Thoracic aorta (tissue), 2 donors: ENCODE measurements around the gene VWA2. TPM values are rescaled to one million over a fixed set of nuclear protein-coding genes. Genes with fewer than 3 reads are reported as not detected.

Experiments used
- ATAC-seq: fragments of 150-250 bp; one replicate; pipeline ENCODE4 v1.8.0; 2017; ENCODE audit warnings: low read depth; ENCODE audit not compliant: insufficient number of reproducible peaks, low FRiP score
- DNase-seq: peaks from one replicate; pipeline ENCODE4 v3.0.0-alpha.2; 2020; ENCODE audit warnings: low spot score
- H3K27ac ChIP-seq, 2 donors: fragments of 200-600 bp; sonication (generic); 1 replicate in 1 of 2; 2 replicates in 1 of 2; pipeline ENCODE4 v1.5.1; 2016; ENCODE audit warnings: mild to moderate bottlenecking in 2 of 2, moderate library complexity in 2 of 2
- H3K27me3 ChIP-seq: fragments of 200-600 bp; sonication (generic); replicated peaks from 2 replicates; pipeline ENCODE4 v1.6.0; 2016; ENCODE audit warnings: mild to moderate bottlenecking; ENCODE audit not compliant: insufficient read depth
- H3K36me3 ChIP-seq: fragments of 200-600 bp; sonication (generic); one replicate; pipeline ENCODE4 v1.5.1; 2016
- H3K4me1 ChIP-seq, 2 donors: fragments of 200-600 bp; sonication (generic); 1 replicate in 1 of 2; 2 replicates in 1 of 2; pipeline versions ENCODE4 v1.5.1 to v1.6.0; 2016; ENCODE audit warnings: low read depth in 2 of 2, mild to moderate bottlenecking in 1 of 2; ENCODE audit not compliant: control insufficient read depth in 1 of 2
- H3K4me3 ChIP-seq: fragments of 200-600 bp; sonication (generic); 2 replicates; pipeline ENCODE4 v1.5.1; 2016; ENCODE audit warnings: mild to moderate bottlenecking
- H3K9me3 ChIP-seq: fragments of 200-600 bp; sonication (generic); 2 replicates; pipeline ENCODE4 v1.5.1; 2016
- CTCF ChIP-seq: fragments of 200-600 bp; sonication (generic); IDR thresholded peaks from one replicate; pipeline ENCODE4 v1.5.1; 2019; ENCODE audit warnings: antibody characterized with exemption
- total RNA-seq, 2 donors: library from RNA; depleted of rRNA; stranded (reverse); fragments of >200 nt; gene quantifications; one replicate each; pipeline versions ENCODE4 v1.1.0 to v1.2.3, GENCODE V29; 2016

Gene VWA2
- total RNA-seq, 2 donors from 2014 or later, result 0.28 TPM; not detected in 1

DNA sequence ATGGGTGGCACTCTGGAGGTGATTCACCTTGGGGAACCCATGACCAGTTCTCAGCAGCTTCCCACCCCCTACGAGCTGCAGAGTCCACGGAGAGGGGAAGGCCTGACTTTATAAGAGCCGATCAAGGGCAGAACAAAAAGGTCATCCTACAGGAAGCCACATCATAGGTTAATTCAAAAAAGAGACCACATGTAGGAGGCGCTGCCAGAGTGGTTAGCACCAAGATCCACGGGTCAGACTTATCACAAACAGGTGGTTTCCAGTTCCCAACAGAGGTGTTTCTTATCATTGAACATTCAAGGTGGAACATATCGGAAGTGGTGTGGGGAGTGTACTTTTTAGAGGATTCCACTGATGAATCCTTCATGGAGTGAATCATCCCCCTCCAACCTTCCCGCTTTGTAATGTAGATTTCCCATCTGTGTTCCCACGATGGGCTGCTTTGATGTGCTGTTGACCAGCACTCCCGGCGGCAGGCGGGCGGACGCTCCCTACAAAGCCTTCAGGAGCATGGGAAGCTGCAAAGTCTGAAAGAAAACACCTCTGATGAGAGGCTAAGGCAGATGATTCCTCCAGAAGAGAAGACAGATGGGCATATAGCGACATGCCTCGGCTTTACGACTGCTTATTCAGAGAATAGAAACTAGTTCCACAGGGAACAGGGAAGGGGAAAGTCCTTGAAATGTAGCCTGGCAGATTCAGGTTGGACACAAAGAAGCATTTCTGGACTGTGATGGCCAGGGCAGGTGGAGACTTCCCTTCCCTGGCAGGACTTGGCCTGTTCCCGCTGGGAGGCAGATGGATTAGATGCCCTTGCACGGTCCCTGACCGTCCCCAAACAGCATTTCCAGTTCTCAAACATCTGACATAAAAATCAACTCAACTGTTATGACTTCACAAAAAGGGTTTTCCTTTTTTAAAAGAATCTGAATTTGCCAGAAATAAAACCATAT, 98.7 kb downstream of the VWA2 start:
- H3K4me3 ChIP-seq, result no peak overlapping the region
- TF ChIP-seq CTCF, result no peak
- no peaks in the 10 kb centered on the region for H3K9me3 ChIP-seq
- H3K27ac ChIP-seq, result no peak overlapping the region
- peaks cover 0 to 18% of the 10 kb centered on the region in 2 donors for H3K4me1 ChIP-seq
- ATAC-seq (no peak), DNase-seq (no peak)
- no peaks in the 10 kb centered on the region for H3K36me3 ChIP-seq
- no peaks in the 10 kb centered on the region for H3K27me3 ChIP-seq

GRCh38 chr10:114340816-114341215, 101.8 kb downstream of the VWA2 start:
- no peaks in the 10 kb centered on the region for H3K9me3 ChIP-seq
- no peak overlapping the region for H3K4me3 ChIP-seq
- no peak for DNase-seq
- no peak for TF ChIP-seq CTCF
- no peak overlapping the region for H3K27ac ChIP-seq
- peaks cover 3 to 15% of the 10 kb centered on the region in 2 donors for H3K4me1 ChIP-seq
- no peaks in the 10 kb centered on the region for H3K27me3 ChIP-seq
- no peaks in the 10 kb centered on the region for H3K36me3 ChIP-seq
- ATAC-seq, result no peak

Other genes with a start within 250 kb of the VWA2 start
- gene ADRB1, start 195.4 kb upstream of the VWA2 start, total RNA-seq, result under 1 TPM; 0.27 to 0.42 TPM
- 10 to 100 TPM; 15.2 to 21.5 TPM for gene CCDC186, start 65.1 kb upstream of the VWA2 start, total RNA-seq
- gene TDRD1, start 59.9 kb upstream of the VWA2 start, total RNA-seq, result under 1 TPM in 1 of 2 donors, not detected in 1; 0.41 TPM
- gene AFAP1L2, start 165.2 kb downstream of the VWA2 start, total RNA-seq, result 10 to 100 TPM in 1 of 2 donors, 1 to 10 TPM in 1; 7.7 to 13.3 TPM